HepG2 (cell line): ENCODE results near the gene PKM. TPM values are rescaled to one million over a fixed set of nuclear protein-coding genes. Genes with fewer than 3 reads are reported as not detected.

Experiments used
- AKAP8 ChIP-seq: sonication (generic); formaldehyde crosslinking; IDR thresholded peaks from 2 replicates; pipeline ENCODE4 v1.5.1; 2020; ENCODE audit warnings: mild to moderate bottlenecking, missing genetic modification reagents
- ATF1 ChIP-seq: IDR thresholded peaks from 2 replicates; pipeline ENCODE4 v1.6.1; 2016; ENCODE audit warnings: mild to moderate bottlenecking, control low read depth
- CERS6 ChIP-seq: sonication (generic); formaldehyde crosslinking; IDR thresholded peaks from 2 replicates; pipeline ENCODE4 v1.5.0; 2020; ENCODE audit warnings: missing genetic modification reagents
- DNMT3B ChIP-seq: conservative IDR thresholded peaks from 2 replicates; pipeline ENCODE4 v1.6.1; 2016; ENCODE audit warnings: missing biosample characterization, control low read depth
- GATAD2A ChIP-seq: IDR thresholded peaks from 2 replicates; pipeline ENCODE4 v1.6.1; 2016
- HNRNPLL ChIP-seq: fragments of 200-400 bp; formaldehyde crosslinking; IDR thresholded peaks from 2 replicates; pipeline ENCODE4 v1.6.1; 2017; ENCODE audit warnings: mild to moderate bottlenecking, low read depth, low read length; ENCODE audit not compliant: poor library complexity, severe bottlenecking
- IRF1 ChIP-seq: sonication (generic); formaldehyde crosslinking; IDR thresholded peaks from 2 replicates; pipeline ENCODE4 v1.4.0; 2020; ENCODE audit warnings: low read depth, mild to moderate bottlenecking, missing genetic modification reagents
- KAT7 ChIP-seq: IDR thresholded peaks from 2 replicates; pipeline ENCODE4 v1.6.1; 2018; ENCODE audit warnings: borderline replicate concordance, missing compliant biosample characterization
- MATR3 ChIP-seq: sonication (generic); formaldehyde crosslinking; IDR thresholded peaks from 2 replicates; pipeline ENCODE4 v1.4.0; 2020; ENCODE audit warnings: missing genetic modification reagents
- NFE2L1 ChIP-seq: sonication (generic); formaldehyde crosslinking; IDR thresholded peaks from 2 replicates; pipeline ENCODE4 v1.4.0; 2020; ENCODE audit warnings: missing genetic modification reagents, mild to moderate bottlenecking, borderline replicate concordance
- NPAS2 ChIP-seq: sonication (generic); formaldehyde crosslinking; IDR thresholded peaks from 2 replicates; pipeline ENCODE4 v1.8.0; 2022; ENCODE audit warnings: mild to moderate bottlenecking, missing genetic modification reagents, borderline replicate concordance
- PAX8 ChIP-seq: sonication (generic); formaldehyde crosslinking; IDR thresholded peaks from 2 replicates; pipeline ENCODE4 v1.8.0; 2022; ENCODE audit warnings: mild to moderate bottlenecking, missing genetic modification reagents, borderline replicate concordance
- PRDM10 ChIP-seq: sonication (generic); formaldehyde crosslinking; IDR thresholded peaks from 2 replicates; pipeline ENCODE4 v1.4.0; 2020; ENCODE audit warnings: low read depth, missing genetic modification reagents
- SNAPC2 ChIP-seq: sonication (generic); formaldehyde crosslinking; IDR thresholded peaks from 2 replicates; pipeline ENCODE4 v1.8.1; 2022; ENCODE audit warnings: mild to moderate bottlenecking, missing genetic modification reagents
- SRSF9 ChIP-seq: fragments of 200-400 bp; formaldehyde crosslinking; IDR thresholded peaks from 2 replicates; pipeline ENCODE4 v1.6.1; 2018; ENCODE audit warnings: borderline replicate concordance, mild to moderate bottlenecking, low read depth, low read length; ENCODE audit not compliant: insufficient read depth, poor library complexity, severe bottlenecking
- TARDBP ChIP-seq: sonication (generic); formaldehyde crosslinking; IDR thresholded peaks from 2 replicates; pipeline ENCODE4 v1.8.0; 2022; ENCODE audit warnings: mild to moderate bottlenecking, missing genetic modification reagents
- TEAD2 ChIP-seq: sonication (generic); formaldehyde crosslinking; IDR thresholded peaks from 2 replicates; pipeline ENCODE4 v1.9.0; 2021; ENCODE audit warnings: missing genetic modification reagents
- ZFP37 ChIP-seq: sonication (generic); formaldehyde crosslinking; IDR thresholded peaks from 2 replicates; pipeline ENCODE4 v1.4.0; 2020; ENCODE audit warnings: missing genetic modification reagents, borderline replicate concordance
- ZNF292 ChIP-seq: sonication (generic); formaldehyde crosslinking; IDR thresholded peaks from 2 replicates; pipeline ENCODE4 v1.8.1; 2022; ENCODE audit warnings: mild to moderate bottlenecking, low read depth, missing genetic modification reagents, borderline replicate concordance
- ZNF562 ChIP-seq: sonication (generic); formaldehyde crosslinking; IDR thresholded peaks from 2 replicates; pipeline ENCODE4 v1.8.0; 2022; ENCODE audit warnings: missing genetic modification reagents, borderline replicate concordance
- ZNF841 ChIP-seq: sonication (generic); formaldehyde crosslinking; IDR thresholded peaks from 2 replicates; pipeline ENCODE4 v1.8.1; 2023; ENCODE audit warnings: missing genetic modification reagents, borderline replicate concordance
- polyA plus RNA-seq, 8 experiments: library from polyadenylated mRNA; depleted of rRNA in 3 of 8; stranded (reverse) in 7 of 8; unstranded in 1 of 8; fragments of >200 nt; fragmentation: Illumina TruSeq in 4 of 8; extraction: Trizol in 4 of 8; gene quantifications; 2 replicates each; pipeline versions ENCODE4 v1.2.1 to v1.2.3, GENCODE V29; 2011 to 2016; ENCODE audit warnings: low read depth in 4 of 8, missing spikeins in 1 of 8, mixed read lengths in 1 of 8; ENCODE audit not compliant: insufficient read depth in 1 of 8
- total RNA-seq, 5 experiments: library from RNA; depleted of rRNA; stranded (reverse); fragments of >200 nt; fragmentation: Illumina TruSeq; extraction: Trizol; gene quantifications; 2 replicates each; pipeline ENCODE4 v1.2.3, GENCODE V29; 2016; ENCODE audit warnings: low read depth in 1 of 5
- TF ChIP-seq, protein P1 (sequence below): sonication (generic); formaldehyde crosslinking; IDR thresholded peaks from 2 replicates; pipeline ENCODE4 v1.5.0; 2020; ENCODE audit warnings: missing genetic modification reagents, mild to moderate bottlenecking, borderline replicate concordance

PKM gene
- total and polyA plus RNA-seq, 2 of the 13 experiments (the other 11 are each of a cell fraction or from before 2014, with no cell fraction given) = 488 to 780 TPM

- peak; percentile 72; the same call in 1 of the 2 replicates for TF ChIP-seq AKAP8 (CRISPR knock-in tag)
- TF ChIP-seq ZNF562 (CRISPR knock-in tag) = no peak
- no peak for TF ChIP-seq MATR3
- peak; percentile 75; the same call in 1 of the 2 replicates for TF ChIP-seq PAX8 (CRISPR knock-in tag)
- TF ChIP-seq SNAPC2 (CRISPR knock-in tag) = no peak
- TF ChIP-seq IRF1 (CRISPR knock-in tag) = peak; percentile 82; the same call in 1 of the 2 replicates
- no peak; the same call in 1 of the 2 replicates for TF ChIP-seq NPAS2 (CRISPR knock-in tag)
- TF ChIP-seq CERS6 = 0 out of 2 replicates have a peak, but pooled peaks have one; percentile 22
- TF ChIP-seq GATAD2A = peak; percentile 60; the same call in 1 of the 2 replicates
- TF ChIP-seq KAT7 (CRISPR knock-in tag) = no peak; the same call in 1 of the 2 replicates
- TF ChIP-seq TARDBP (CRISPR knock-in tag) = peak; percentile 59; the same call in 1 of the 2 replicates
- TF ChIP-seq SRSF9 = no peak
- TF ChIP-seq ZNF292 (CRISPR knock-in tag) = no peak
- no peak for TF ChIP-seq ATF1 (CRISPR knock-in tag)
- TF ChIP-seq ZNF841 (CRISPR knock-in tag) = no peak
- TF ChIP-seq, protein P1, sequence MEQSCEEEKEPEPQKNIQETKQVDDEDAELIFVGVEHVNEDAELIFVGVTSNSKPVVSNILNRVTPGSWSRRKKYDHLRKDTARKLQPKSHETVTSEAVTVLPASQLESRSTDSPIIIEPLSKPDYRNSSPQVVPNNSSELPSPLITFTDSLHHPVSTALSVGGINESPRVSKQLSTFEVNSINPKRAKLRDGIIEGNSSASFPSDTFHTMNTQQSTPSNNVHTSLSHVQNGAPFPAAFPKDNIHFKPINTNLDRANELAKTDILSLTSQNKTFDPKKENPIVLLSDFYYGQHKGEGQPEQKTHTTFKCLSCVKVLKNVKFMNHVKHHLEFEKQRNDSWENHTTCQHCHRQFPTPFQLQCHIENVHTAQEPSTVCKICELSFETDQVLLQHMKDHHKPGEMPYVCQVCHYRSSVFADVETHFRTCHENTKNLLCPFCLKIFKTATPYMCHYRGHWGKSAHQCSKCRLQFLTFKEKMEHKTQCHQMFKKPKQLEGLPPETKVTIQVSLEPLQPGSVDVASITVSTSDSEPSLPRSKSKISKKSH (CRISPR knock-in tag) = no peak
- TF ChIP-seq TEAD2 (CRISPR knock-in tag) = no peak
- peak; percentile 97 for TF ChIP-seq HNRNPLL
- TF ChIP-seq DNMT3B = 0 out of 2 replicates have a peak, but pooled peaks have one; percentile 44
- TF ChIP-seq NFE2L1 (CRISPR knock-in tag) = no peak
- TF ChIP-seq ZFP37 (CRISPR knock-in tag) = no peak
- TF ChIP-seq PRDM10 (CRISPR knock-in tag) = no peak
Measured at GRCh38 chr15:72231066-72231832, at the start of gene PKM (continued).
